Effector memory CD8-positive, alpha-beta T cell (primary cell): ENCODE measurements around the gene PTCH2.
"Not testable (repeated sequence)": the region's sequence is repeated elsewhere in the genome, so short reads cannot be mapped to it uniquely, and the experiment has no call there.

ENCODE experiments used
- ATAC-seq: fragments of 150-1000 bp; cut with Tn5 transposase; replicated peaks from 2 replicates; pipeline ENCODE4 v1.10.0; 2021; ENCODE audit warnings: mild to moderate bottlenecking, moderate library complexity
- DNase-seq, 3 experiments: peaks; one replicate each; pipeline ENCODE4 v3.0.0; 2021
- H3K27ac Mint-ChIP-seq, 2 donors: one replicate each; pipeline ENCODE4 v1.8.0; 2022; ENCODE audit warnings: mild to moderate bottlenecking in 2 of 2, mixed read lengths in 2 of 2, moderate library complexity in 2 of 2
- H3K27me3 Mint-ChIP-seq, 2 donors: one replicate each; pipeline ENCODE4 v1.8.0; 2022; ENCODE audit warnings: mixed read lengths in 2 of 2
- H3K36me3 Mint-ChIP-seq: one replicate; pipeline ENCODE4 v1.8.0; 2022; ENCODE audit warnings: mild to moderate bottlenecking, moderate library complexity, mixed read lengths; ENCODE audit not compliant: insufficient read depth
- H3K4me1 Mint-ChIP-seq, 2 donors: one replicate each; pipeline ENCODE4 v1.8.0; 2022; ENCODE audit warnings: low read depth in 2 of 2, mixed read lengths in 2 of 2
- H3K4me3 Mint-ChIP-seq, 2 donors: one replicate each; pipeline ENCODE4 v1.8.0; 2022; ENCODE audit warnings: mild to moderate bottlenecking in 2 of 2, mixed read lengths in 2 of 2, moderate library complexity in 2 of 2
- H3K9me3 Mint-ChIP-seq, 2 donors: one replicate each; pipeline ENCODE4 v1.8.0; 2022; ENCODE audit warnings: mixed read lengths in 2 of 2

PTCH2 gene

DNA sequence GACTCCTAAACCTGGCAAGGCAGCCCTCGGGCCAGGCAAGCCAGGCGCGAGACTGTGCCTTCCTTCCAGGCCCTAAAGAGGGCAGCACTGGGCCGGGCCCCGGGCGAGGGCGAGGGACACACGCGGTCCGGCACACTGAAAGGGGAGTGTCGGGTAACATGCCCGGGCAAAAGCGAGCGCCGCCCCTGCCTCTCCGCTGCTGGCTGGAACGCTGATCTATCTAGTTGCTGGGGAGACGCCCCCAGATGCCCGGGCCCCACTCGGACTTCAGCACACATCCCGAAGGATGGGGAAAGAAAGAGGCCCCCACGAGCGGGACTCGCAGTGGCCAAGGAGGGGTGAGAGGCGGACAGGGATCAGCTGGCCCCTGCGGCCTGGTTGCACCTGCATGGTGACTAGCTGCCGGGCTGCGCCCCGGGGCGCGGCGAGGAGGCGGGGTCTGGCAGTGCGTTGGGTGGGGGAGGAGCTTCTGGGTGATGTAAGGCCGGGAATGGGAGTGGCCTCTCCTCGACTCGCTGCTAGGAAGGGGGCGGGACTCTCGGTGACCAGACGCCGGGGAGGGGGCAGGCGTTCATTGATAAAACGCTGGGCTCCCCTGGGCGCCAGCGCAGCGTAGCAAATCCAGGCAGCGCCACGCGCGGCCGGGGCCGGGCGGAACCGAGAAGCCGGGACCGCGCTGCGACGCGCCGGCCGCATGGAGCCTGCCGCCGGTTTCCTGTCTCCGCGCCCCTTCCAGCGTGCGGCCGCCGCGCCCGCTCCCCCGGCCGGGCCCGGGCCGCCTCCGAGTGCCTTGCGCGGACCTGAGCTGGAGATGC, 43.1 kb downstream of the PTCH2 start, which contains the start of gene PLK3:
TSS of gene PLK3 (plus strand) at position 608 of the 815 bp plus-strand sequence. CDS start at position 695, 87 bp downstream.
- H3K27ac Mint-ChIP-seq = peak within 1 kb of the TSS; percentile 99 to 100
- peak within 1 kb of the TSS; percentile 97 to 98 for H3K4me3 Mint-ChIP-seq
- peaks cover 22 to 26% of the 10 kb centered on the region in 2 donors for H3K4me1 Mint-ChIP-seq
- H3K27me3 Mint-ChIP-seq = no peaks in the 10 kb centered on the region
- no peaks in the 10 kb centered on the region for H3K9me3 Mint-ChIP-seq
- DNase-seq = peak; percentile 96 to 97 (median 97)
- ATAC-seq = peak; percentile 78
- peaks cover 56% of the 10 kb centered on the region for H3K36me3 Mint-ChIP-seq

DNA sequence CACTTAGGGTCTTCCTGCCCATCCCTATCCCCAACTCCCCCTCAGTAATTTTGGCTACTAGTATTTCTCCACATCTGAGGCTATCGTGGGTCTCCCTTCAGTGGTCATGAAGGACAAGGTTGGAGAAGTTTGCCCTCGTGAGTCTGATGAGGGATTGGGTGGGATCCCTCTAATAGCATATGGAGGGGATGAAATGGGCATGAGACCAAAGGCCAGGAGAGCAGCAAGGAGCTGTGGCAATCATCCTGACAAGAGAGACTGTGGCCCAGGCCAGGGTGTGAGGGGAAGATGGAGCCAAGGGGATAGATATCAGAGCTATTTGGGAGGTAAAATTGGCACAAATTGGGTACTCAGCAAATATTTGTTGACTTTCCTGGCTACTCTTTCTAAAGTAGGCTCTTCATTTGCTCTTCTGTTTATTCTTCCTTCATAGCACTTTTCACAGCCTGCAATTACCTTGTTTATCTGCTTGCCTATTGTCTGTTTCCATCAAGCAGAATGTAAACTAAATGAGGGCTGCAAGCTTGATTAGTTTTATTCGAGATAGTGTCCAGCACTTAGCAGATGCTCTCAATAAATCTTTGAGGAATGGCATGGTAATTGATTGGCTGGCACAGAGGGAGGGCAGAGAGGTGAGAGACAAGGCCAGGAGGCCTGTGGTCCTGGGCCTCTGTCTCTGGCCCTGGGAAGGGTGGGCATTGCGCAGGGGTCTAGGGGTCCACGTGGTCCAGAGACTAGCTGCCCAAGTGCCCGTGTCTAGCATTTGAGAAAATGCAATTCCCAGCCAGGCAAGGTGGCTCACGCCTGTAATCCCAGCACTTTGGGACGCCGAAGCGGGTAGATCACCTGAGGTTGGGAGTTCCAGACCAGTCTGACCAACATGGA, 44.3 kb downstream of the PTCH2 start:
- H3K27ac Mint-ChIP-seq = peak overlapping the region; percentile 99 to 100
- ATAC-seq = no peak
- no peaks in the 10 kb centered on the region for H3K27me3 Mint-ChIP-seq
- H3K9me3 Mint-ChIP-seq = no peaks in the 10 kb centered on the region
- no peak for DNase-seq
- peaks cover 22 to 23% of the 10 kb centered on the region in 2 donors for H3K4me1 Mint-ChIP-seq
- peak overlapping the region; percentile 97 to 98 for H3K4me3 Mint-ChIP-seq
- H3K36me3 Mint-ChIP-seq = peaks cover 44% of the 10 kb centered on the region

- H3K9me3 Mint-ChIP-seq, H3K4me3 Mint-ChIP-seq, H3K27me3 Mint-ChIP-seq, DNase-seq, ATAC-seq: not testable (repeated sequence)
- peak overlapping the region; percentile 26 to 28 for H3K27ac Mint-ChIP-seq
- H3K36me3 Mint-ChIP-seq = peaks cover 35% of the 10 kb centered on the region
- peaks cover 18 to 19% of the 10 kb centered on the region in 2 donors for H3K4me1 Mint-ChIP-seq
These were observed 45.2 kb downstream of the PTCH2 start for GRCh38 chr1:44797886-44798285.

DNA sequence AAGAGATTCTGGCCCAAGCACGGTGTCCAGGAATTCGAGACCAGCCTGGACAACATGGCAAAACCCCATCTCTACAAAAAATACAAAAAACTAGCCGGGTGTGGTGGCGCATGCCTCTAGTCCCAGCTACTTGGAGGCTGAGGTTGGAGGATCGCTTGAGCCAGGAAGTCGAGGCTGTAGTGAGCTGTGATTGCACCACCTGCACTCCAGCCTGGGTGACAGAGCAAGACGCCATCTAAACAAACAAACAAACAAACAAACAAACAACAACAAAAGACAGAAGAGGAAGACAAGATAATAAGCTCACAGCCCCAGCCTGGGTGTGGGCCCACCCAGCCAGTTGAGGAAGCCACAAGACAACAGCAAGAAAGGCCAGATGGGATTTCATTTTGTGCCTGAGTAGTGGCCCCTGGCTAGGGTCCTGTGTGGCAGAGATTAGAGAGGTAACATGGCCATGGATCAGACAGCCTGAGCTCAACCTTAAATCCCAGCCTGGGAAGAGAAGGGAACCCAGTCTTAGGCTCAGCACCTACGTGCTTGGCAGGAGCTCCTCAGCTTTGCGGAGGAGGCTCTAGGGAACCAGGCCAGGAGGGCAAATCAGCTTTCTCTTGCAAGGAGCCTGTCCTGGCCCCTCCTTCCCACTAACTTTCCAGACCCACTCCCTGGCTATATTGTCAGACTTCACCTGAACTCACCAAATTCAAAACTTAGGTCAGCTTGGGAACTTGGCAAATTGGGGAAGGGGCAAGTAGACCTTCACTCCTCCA, 50.1 kb downstream of the PTCH2 start:
- no peaks in the 10 kb centered on the region for H3K9me3 Mint-ChIP-seq
- H3K36me3 Mint-ChIP-seq = no peaks in the 10 kb centered on the region
- DNase-seq = no peak
- H3K27me3 Mint-ChIP-seq = no peaks in the 10 kb centered on the region
- no peak for ATAC-seq
- H3K4me1 Mint-ChIP-seq = peaks cover 0 to 3% of the 10 kb centered on the region in 2 donors
- no peak overlapping the region for H3K4me3 Mint-ChIP-seq
- H3K27ac Mint-ChIP-seq = peak overlapping the region in 1 of 2 donors; percentile 63

DNA sequence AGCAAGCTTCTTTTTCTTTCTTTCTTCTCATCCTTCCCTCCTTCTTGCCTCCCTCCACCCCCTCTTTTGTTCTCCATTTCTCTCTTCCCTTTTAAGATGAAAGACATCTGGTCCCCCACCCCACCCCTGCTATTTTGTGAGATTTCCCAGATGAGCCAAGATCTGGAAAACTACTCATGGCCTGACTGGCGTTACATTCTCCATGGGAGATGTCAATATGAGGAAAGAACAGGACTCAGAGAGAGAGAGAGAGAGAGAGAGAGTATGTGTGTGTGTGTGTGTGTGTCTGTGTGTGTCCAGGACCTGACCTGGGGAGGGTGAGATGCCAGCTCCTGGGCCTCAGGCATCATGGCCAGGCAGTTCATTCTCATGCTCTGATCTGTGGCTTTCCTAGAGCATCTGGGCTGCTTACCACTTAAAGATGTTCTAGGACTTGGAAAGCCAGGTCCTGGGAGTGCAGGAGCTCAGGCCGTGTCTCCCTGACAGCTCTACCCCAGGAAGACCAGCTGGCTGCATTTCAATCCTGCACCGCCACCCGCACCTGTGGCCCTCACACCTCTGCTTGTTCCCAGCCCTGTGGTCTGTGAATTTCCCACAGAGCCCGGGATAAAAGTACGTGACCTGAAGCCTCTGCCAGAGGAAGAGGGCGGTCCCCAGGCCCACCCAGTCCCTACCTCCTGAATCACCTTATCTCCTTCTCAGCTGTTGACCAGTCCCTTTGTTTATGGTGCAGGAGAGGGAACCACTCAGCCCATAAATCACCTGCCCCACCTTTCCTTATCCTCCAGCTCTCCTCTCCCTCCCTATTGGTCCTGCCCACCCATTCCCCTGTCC, 51.9 kb downstream of the PTCH2 start:
- Mint-ChIP-seq H3K4me1 (peaks cover 4 to 7% of the 10 kb centered on the region in 2 donors), H3K36me3 (peaks cover 2% of the 10 kb centered on the region), H3K27ac (peak overlapping the region; percentile 28 to 65), H3K27me3 (no peaks in the 10 kb centered on the region), H3K4me3 (no peak overlapping the region), H3K9me3 (no peaks in the 10 kb centered on the region)
- no peak for DNase-seq
- no peak for ATAC-seq

- peak within 1 kb of the TSS in 1 of 2 donors; percentile 86 for H3K27ac Mint-ChIP-seq
- H3K9me3 Mint-ChIP-seq = no peaks in the 10 kb centered on the region
- peaks cover 8% of the 10 kb centered on the region for H3K36me3 Mint-ChIP-seq
- DNase-seq (no peak), ATAC-seq (no peak)
- no peak within 1 kb of the TSS for H3K4me3 Mint-ChIP-seq
- no peaks in the 10 kb centered on the region for H3K27me3 Mint-ChIP-seq
- peaks cover 21 to 25% of the 10 kb centered on the region in 2 donors for H3K4me1 Mint-ChIP-seq
These were observed 54.8 kb downstream of the PTCH2 start, which contains the start of gene BEST4 for GRCh38 chr1:44788120-44788860. Gene BEST4, minus strand, starts transcription at chr1:44788170. Its CDS starts 465 bp downstream, at chr1:44787705.

DNA sequence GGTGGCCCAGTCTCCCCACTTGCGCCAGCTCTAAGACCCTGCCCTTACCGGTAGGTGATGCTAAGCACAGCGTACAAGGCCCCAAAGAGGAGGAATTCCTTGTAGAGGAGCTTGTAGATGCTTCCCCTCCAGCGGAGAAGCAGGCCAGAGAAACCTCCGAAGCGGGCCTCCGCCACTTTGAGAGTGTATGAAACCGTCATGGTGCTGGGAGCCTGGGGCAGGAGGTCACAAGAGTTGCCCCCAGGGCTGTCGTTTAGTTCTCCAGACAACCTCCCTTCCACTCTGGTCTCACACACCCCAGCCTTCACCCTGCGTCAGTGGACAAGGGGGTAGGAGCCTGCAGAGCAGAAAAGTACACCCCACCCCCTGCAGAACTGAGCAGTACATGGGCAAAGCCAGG, 55.5 kb downstream of the PTCH2 start:
- Mint-ChIP-seq H3K27me3 (no peaks in the 10 kb centered on the region), H3K4me1 (peaks cover 23 to 25% of the 10 kb centered on the region in 2 donors), H3K36me3 (peaks cover 8% of the 10 kb centered on the region), H3K27ac (no peak overlapping the region), H3K4me3 (no peak overlapping the region), H3K9me3 (no peaks in the 10 kb centered on the region)
- no peak for ATAC-seq
- DNase-seq = no peak

GRCh38 chr1:44786841-44787426, 56.1 kb downstream of the PTCH2 start:
- no peaks in the 10 kb centered on the region for H3K27me3 Mint-ChIP-seq
- peak overlapping the region; percentile 74 to 75 for H3K4me3 Mint-ChIP-seq
- DNase-seq (no peak), ATAC-seq (no peak)
- peak overlapping the region; percentile 77 to 86 for H3K27ac Mint-ChIP-seq
- no peaks in the 10 kb centered on the region for H3K9me3 Mint-ChIP-seq
- peaks cover 8% of the 10 kb centered on the region for H3K36me3 Mint-ChIP-seq
- peaks cover 23 to 25% of the 10 kb centered on the region in 2 donors for H3K4me1 Mint-ChIP-seq

DNA sequence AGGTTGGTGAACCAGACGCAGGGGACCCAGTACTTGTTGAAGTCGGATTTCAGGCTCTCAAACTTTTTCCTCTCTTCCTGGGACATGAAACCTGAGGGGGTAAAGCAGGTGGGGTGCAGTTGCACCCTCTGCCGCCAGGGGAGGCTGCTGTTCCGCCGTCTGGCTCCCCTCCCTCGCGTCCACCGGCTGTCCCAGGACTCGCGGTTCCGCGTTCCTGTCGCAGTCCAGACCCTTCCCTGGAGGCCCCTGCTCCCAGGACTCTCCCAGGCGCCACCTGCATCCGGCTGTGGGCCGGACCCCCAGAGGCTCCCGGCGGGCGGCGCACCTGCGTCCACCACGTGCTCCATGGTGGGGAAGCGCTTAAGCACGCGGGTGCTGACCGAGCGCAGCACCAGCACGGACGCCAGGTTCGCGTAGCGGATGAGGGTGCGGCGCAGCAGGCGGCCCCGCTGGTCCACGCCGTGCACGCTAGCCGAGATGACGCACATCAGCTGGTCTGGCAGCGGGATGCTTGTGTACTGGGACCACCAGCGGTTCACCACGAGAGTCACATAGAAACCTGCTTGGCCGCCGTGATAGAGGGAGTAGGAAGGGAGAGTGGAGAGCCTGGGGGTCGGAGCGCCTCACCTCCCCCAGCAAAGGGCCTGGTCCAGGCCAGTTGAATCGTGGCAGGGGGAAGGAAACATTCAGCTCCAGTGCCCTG, 56.8 kb downstream of the PTCH2 start:
- DNase-seq (peak; percentile 75 to 83 (median 79)), ATAC-seq (peak; percentile 77)
- H3K27ac Mint-ChIP-seq = peak overlapping the region; percentile 77 to 86
- H3K4me3 Mint-ChIP-seq = peak overlapping the region; percentile 74 to 75
- peaks cover 23 to 25% of the 10 kb centered on the region in 2 donors for H3K4me1 Mint-ChIP-seq
- no peaks in the 10 kb centered on the region for H3K9me3 Mint-ChIP-seq
- H3K27me3 Mint-ChIP-seq = no peaks in the 10 kb centered on the region
- H3K36me3 Mint-ChIP-seq = peaks cover 12% of the 10 kb centered on the region

GRCh38 chr1:44785501-44786137, 57.4 kb downstream of the PTCH2 start:
- DNase-seq (no peak), ATAC-seq (no peak)
- Mint-ChIP-seq H3K4me3 (peak overlapping the region; percentile 74 to 75), H3K9me3 (no peaks in the 10 kb centered on the region), H3K27ac (peak overlapping the region; percentile 77 to 86), H3K4me1 (peaks cover 25% of the 10 kb centered on the region in 2 donors), H3K27me3 (no peaks in the 10 kb centered on the region), H3K36me3 (peaks cover 18% of the 10 kb centered on the region)

- no peaks in the 10 kb centered on the region for H3K9me3 Mint-ChIP-seq
- peaks cover 25% of the 10 kb centered on the region in 2 donors for H3K4me1 Mint-ChIP-seq
- H3K4me3 Mint-ChIP-seq = peak overlapping the region; percentile 74 to 75
- peak overlapping the region; percentile 39 to 77 for H3K27ac Mint-ChIP-seq
- no peaks in the 10 kb centered on the region for H3K27me3 Mint-ChIP-seq
- DNase-seq (no peak), ATAC-seq (no peak)
- peaks cover 24% of the 10 kb centered on the region for H3K36me3 Mint-ChIP-seq
These were observed 58.0 kb downstream of the PTCH2 start for GRCh38 chr1:44785029-44785380.
